HS-27A (cell line): ENCODE measurements around the gene RBM43.
"Not testable (repeated sequence)": the region's sequence is repeated elsewhere in the genome, so short reads cannot be mapped to it uniquely, and the experiment has no call there.

Experiments used
- DNase-seq: peaks from one replicate; pipeline ENCODE4 v3.0.0-alpha.2; 2012; ENCODE audit warnings: low read depth, missing footprints

RBM43 gene

GRCh38 chr2:151268085-151268484 lies 6.4 kb upstream of the RBM43 start:
- no peak for DNase-seq

GRCh38 chr2:151267537-151267936 lies 5.9 kb upstream of the RBM43 start:
- no peak for DNase-seq

GRCh38 chr2:151265991-151266390 lies 4.3 kb upstream of the RBM43 start:
- DNase-seq: no peak

GRCh38 chr2:151264157-151264825 lies 2.6 kb upstream of the RBM43 start:
- no peak for DNase-seq

GRCh38 chr2:151262629-151263028 lies 966 bp upstream of the RBM43 start:
- DNase-seq: no peak

GRCh38 chr2:151261977-151262291 lies 271 bp upstream of the RBM43 start:
- DNase-seq: no peak

GRCh38 chr2:151260573-151261230 lies 961 bp downstream of the RBM43 start:
- no peak for DNase-seq

GRCh38 chr2:151258121-151258520 lies 3.5 kb downstream of the RBM43 start:
- no peak for DNase-seq

- DNase-seq: no peak
Measured at GRCh38 chr2:151252646-151253045, 9.0 kb downstream of the RBM43 start.

GRCh38 chr2:151251012-151251411 lies 10.7 kb downstream of the RBM43 start:
- DNase-seq: no peak

- no peak for DNase-seq
Measured at GRCh38 chr2:151247432-151247831, 14.2 kb downstream of the RBM43 start.

GRCh38 chr2:151246152-151246551 lies 15.5 kb downstream of the RBM43 start:
- no peak for DNase-seq

GRCh38 chr2:151243468-151243867 lies 18.2 kb downstream of the RBM43 start:
- no peak for DNase-seq

- no peak for DNase-seq
Measured at GRCh38 chr2:151241224-151241623, 20.4 kb downstream of the RBM43 start.

- DNase-seq: no peak
Measured at GRCh38 chr2:151240433-151240832, 21.2 kb downstream of the RBM43 start.

GRCh38 chr2:151239624-151240023 lies 22.0 kb downstream of the RBM43 start:
- DNase-seq: no peak

GRCh38 chr2:151238527-151239487 lies 22.9 kb downstream of the RBM43 start:
- no peak for DNase-seq

GRCh38 chr2:151237422-151238025 lies 24.1 kb downstream of the RBM43 start:
- no peak for DNase-seq

GRCh38 chr2:151233760-151234159 lies 27.9 kb downstream of the RBM43 start:
- not testable (repeated sequence) for DNase-seq

GRCh38 chr2:151233288-151233687 lies 28.4 kb downstream of the RBM43 start:
- DNase-seq: not testable (repeated sequence)

- DNase-seq: no peak
Measured at GRCh38 chr2:151230627-151231140, 31.0 kb downstream of the RBM43 start.

GRCh38 chr2:151228847-151229512 lies 32.7 kb downstream of the RBM43 start:
- no peak for DNase-seq
